GM21515 (cell line): ENCODE measurements around the gene PIK3R4.

ENCODE experiments used
- ATAC-seq: cut with Tn5 transposase; IDR thresholded peaks from one replicate; pipeline ENCODE4 v1.9.1; 2021; ENCODE audit not compliant: unreplicated experiment

The PIK3R4 gene

DNA sequence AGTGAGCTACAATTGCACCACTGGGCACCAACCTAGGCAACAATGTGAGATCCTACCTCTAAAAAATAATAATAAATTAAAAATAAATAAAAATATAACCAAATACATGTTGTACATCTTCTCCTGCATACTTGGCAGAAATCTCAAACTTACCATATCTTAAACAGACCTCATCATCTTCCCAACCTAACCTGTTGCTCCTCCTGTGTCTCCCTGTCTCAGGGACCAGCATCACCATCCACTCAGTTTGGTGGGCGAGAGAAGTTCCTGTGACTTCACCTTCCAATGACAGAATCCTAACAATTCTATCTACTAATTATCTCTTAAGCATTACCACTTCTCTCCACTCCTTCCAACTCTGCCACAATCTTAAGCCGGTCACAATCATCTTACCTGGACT is 3.3 kb downstream of the PIK3R4 start:
- ATAC-seq, result no peak

DNA sequence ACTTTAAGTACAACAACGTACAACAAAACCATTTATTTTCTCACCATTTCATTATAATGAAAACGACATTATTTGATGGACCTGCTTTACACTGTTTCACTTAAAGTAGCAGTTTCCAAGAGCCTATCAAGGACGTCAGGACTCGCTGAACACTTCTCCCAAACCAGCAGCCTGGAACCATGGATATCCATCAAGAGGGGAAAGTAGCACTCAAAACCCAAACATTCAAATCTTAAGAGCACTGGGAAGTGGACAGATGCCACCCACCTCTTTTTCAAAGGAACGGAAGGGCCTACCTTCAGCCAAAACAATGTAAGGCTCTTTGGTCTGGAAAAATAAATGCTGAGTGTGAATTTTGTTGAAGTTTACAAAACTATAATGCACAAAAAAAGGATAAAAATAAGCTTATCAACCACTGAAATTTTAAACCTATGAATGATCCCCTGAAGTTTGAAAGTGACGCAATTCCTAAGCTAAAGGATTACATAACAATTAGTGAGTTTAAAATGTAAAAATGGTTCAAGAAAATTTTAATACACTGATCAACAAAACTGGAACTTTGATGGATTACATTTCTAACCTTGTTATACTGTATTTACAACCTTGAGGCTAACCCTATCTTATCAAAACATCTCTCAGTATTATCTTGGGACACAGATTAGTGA is 4.6 kb downstream of the PIK3R4 start:
- ATAC-seq, result no peak

DNA sequence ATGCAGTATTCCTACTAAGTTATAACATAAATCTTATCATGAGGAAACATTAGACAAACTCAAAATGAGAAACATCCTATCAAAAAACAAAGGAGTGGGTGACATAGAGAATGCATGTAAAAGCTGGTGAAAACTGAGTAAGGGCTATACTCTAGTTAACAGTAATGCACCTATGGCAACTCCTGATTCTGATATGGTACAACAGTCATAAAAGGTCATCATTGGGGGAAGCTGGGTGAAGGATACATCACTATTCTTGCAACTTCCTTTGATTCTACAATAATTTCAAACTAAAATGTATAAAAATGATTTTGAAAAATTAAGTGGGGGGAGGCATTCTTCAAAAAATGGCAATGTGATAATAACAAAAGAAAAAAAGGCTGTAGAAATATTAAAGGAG is 6.8 kb downstream of the PIK3R4 start:
- no peak for ATAC-seq

DNA sequence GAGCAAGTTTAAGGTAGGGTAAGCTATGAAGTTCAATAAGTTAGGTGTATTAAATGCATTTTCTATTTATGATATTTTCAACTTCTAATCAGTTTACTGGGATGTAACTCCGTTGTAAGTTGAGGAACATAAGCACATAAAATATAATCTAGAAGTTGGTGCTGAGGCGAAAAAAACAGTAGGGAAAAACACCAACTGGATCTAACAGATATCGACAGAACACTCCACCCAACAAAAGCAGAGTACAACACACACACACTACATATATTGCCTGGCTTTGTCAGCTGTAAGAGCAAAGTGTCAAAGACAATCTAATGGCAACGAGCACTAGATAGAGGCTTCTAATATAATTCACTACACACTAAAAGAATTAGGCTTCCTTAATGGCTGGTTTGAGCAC is 8.4 kb downstream of the PIK3R4 start:
- no peak for ATAC-seq

DNA sequence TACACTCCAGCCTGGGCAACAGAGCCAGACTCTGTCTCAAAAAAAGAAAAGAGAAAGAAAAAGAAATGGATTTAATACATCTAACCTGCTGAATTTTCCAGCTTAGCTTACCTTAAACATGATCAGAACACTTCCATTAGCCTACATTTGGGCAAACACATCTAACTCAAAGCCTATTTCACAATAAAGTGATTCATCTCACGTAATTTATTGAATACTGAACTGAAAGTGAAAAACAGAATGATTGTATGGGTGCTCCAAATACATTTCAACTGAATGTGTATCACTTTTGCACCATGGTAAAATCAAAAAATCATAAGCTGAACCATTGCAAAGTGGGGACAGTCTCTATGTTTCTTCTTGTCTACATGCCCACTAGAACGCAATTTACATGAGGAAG is 9.0 kb downstream of the PIK3R4 start:
- no peak for ATAC-seq

DNA sequence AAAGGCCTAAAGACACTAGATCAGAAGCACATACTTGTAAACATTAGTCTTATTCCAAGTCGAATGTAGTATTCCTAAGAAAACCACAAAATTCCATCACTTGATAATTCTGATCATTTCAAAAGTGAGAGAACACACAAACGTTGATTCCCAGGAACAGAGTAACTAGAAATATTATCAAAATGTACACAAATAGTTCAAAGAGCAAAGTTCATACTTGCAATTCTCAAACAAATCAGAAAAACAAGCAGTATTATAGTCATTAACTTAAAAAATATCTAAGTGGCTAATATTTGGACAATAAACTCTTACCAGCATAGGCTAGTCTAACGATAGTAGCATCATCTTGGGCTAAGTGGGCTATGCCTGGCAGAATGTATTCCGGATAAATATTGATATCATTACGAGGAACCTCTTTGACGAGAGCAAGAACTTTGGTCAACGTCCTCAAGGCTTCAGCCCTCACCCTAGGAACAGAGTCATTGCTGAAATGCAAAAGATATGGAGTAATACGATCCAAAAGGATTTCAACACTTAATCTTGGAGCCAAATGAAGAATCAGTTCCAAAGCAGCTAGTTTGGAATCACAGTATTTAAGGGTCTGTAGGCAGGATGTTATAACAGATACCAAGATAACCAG is 13.3 kb downstream of the PIK3R4 start:
- no peak for ATAC-seq

DNA sequence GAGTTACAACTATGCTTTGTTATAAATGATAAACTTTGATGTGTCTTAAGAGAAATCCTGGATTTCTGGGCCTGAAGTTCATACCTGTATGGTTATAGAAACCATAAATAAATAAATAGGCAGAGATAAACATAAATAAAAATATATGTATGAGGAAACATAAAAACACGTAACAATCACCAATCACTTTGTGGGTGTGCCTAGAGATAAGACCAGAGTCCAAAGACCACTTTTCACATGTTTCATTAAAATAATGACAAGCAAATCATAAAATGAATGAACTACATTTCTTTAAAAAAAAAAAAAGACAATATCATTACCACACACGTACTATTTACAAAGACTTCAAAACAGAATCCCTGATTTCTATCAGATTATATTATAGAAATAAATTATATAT is 14.1 kb downstream of the PIK3R4 start:
- no peak for ATAC-seq

DNA sequence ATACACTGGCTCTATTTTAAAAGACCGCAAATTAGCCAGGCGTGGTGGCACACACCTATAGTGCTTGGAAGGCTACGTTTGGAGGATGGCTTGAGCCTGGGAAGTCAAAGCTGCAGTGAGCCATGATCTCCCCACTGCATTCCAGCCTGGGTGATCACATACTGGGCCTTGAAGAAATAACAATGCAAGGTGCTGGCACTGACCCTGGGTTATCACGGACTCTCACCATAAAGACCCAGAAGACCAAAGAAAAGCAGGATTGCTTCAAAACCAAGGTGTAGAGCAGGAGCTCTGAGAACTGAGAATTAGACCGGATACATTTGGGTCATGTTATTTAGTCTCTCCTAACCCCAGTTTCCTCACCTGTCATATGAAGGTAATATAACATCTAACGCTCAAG is 14.8 kb downstream of the PIK3R4 start:
- no peak for ATAC-seq

DNA sequence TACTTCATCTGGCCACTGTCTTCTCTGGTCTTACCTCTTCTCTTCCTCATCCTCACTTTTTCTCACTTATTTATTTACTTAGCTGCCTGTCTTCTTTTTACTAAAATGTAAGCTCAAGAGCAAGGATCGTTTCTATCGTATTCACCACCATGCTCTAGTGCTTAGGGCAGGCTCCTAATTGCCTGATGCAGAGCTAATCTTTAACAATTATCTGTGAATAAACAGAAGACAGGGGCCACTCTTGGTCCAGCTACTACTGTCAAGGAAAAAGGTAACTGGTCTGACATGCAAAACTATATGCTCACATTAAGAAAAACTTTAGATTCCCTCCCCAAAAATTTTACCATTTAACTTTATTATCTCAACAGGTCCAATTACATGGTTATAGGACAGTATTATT is 17.5 kb downstream of the PIK3R4 start:
- no peak for ATAC-seq

DNA sequence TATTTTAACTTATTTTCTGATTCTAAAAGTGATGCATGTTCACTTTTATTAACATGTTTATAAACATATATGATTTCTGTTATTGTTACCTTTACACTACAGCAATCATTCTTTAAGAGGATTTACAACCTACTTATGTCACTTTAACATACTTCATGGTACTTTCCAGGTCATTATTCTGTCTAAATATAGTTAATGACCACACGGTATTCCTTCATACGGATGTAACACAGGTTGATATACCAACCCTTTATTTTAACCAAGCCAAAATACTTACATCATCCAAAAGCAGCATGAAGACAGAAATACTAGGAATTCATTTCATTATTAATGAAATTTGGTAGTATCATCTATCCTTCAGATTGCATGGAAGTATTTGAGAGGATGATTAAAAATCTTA is 18.6 kb downstream of the PIK3R4 start:
- no peak for ATAC-seq

DNA sequence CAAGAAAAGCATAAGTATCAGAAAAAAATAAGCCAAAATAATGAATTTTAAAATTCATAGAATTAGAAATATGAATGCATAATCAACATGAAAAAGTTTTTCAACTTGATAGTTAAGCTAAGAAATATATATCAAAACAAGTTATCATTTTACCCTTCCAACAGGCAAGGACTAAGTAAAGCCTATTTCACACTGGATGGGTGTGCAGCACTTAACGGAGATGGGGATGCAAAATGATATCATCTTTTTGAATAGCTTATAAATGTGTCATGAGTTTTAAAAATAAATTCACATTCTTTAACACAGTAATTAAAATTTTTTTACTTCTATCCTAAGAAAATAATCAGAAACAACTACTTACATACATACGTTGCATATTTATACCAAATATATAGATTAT is 20.9 kb downstream of the PIK3R4 start:
- ATAC-seq, result no peak

DNA sequence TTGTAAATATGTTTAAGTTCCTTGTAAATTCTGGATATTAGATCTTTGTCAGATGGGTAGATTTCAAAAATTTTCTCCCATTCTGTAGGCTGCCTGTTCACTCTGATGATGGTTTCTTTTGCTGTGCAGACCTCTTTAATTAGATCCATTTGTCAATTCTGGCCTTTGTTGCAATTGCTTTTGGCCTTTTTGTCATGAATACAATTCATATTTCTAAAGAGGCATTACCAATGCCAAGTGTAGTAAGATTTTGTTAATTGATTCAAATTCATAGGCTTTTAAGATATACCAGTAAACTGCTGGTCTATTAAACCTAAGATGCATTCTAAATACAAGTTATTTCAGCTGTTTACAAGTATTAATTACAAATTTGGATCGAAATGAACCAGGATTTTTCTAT is 31.0 kb downstream of the PIK3R4 start:
- ATAC-seq, result no peak

DNA sequence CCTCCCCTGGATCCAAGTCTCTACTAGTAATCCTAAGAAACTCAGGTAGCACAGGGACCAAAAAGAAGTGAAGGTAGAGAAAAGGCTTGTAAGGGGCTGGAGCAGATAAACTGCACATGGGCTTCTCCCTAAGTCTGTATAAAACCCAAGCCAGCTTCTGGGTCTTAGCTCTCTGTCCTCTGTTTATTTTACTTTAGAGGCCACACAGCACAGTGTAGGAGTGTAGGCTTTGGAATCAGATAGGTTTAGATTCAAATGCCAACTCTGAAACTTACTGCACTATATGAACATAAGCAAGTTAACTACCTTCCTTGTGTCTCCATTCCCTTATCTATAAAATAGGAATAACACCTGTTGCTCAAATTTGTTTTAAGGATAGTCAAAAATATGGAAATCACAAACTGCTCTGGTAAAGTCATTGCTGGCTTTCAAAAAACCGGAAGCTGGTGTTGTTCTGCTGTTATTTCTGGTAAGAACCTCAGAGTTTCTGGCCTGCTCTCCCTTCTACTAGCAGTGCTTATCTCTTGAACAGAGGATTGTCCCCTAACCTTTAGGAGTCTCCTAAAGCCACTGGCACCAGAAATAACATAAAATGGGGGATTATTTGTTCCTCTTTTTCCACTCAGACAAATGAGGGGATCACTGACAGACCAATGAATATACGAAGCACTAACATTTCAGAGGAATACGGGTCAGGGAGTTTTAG is 33.8 kb downstream of the PIK3R4 start:
- ATAC-seq, result no peak

DNA sequence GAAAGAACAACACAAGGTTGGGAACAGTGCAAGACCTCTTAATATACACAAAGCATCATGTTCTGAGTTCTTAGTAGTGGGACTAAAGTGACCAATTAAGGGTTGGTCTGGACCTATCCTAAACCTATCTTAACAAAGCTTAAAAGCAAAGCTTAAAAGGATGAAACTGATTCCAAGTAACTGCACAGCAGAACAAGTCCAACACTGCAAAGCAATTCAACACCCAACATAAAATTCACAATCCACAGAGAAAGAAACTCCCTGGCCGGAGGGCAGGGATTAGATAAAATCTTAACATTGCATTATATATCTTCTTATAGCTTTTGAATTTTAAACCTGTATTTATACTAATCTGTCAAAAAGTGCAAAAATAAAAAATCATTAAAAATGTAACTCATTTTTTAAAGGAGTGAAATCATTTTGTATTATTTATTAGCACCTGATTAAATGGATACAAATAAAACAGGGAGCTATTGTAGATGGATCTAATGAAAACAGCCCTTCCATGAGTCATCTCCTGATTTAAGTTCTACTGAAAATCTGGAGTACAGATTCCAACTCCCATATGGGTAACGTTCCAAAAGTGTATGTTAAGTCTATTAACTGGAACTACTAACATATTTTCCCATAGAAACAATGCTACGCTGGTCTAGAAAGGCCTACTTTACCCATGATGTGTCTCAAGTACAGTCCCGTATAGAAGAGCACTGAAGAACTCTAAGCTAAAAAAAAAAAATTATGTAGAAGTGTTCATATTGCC is 34.9 kb downstream of the PIK3R4 start:
- ATAC-seq, result no peak

DNA sequence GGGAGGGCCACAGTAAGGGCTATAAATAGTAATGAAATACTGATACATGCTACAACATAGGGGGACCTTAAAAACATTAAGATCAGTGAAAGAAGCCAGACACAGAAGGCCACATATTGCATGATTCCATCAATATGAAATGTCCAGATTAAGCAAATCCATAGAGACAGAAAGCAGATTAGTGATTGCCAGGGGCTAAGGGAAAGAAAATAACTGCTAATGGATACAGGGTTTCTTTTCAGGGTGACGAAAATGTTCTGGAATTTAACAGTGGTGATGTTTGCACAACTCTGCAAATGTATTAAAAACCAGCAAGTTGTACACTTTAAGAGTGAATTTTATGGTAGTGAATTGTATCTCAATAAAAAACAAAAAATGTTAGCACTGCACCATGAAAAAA is 37.0 kb downstream of the PIK3R4 start:
- no peak for ATAC-seq

DNA sequence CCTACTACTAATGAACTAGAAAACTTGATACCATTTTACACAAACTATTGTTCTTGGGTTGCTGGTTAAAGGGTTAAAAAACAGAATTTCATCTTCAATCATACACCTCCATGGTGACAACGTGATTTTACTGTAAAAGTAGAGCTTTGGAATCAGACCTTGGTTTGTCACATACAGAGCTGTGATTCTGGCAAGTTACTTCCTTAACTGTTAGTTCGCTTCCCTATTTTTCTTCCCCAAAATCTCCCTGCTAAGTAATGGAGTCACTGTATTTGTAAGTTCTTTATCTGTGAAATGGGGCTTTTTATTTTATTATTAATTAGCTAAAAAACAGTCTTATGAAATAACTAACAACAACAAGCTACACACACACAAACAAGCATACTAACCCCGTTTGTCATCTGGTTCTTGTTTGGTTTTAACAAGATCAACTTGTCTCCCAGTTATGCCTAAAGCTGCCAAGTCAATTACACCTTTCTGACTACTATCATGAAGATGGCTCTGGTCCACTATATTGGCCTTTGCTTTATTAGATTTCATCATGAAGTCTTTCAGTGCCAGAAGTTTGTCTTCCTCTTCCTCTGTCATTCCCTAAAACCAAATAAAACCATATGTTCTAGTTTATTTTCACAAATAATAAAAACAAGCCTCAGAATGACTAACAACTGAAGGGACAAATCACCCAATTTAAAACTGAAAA is 38.6 kb downstream of the PIK3R4 start:
- no peak for ATAC-seq

DNA sequence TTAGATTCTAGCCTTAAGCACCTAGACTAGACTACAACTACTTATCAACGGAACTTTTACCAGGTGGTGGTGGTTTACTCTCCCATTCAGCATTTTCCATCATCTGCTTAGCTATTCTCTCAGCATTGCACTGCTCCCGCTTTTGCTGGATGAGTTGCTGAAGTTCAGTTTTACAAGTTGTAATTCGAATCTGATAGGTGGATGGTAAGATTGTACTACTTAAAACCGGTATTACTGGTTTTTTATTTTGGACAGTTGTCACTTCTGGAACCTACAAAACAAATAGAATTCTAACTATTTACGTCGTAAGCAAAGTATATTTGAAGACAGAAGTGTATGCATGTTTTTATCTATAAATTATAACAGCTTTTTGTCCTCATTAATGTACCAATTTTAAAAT is 41.1 kb downstream of the PIK3R4 start:
- no peak for ATAC-seq

DNA sequence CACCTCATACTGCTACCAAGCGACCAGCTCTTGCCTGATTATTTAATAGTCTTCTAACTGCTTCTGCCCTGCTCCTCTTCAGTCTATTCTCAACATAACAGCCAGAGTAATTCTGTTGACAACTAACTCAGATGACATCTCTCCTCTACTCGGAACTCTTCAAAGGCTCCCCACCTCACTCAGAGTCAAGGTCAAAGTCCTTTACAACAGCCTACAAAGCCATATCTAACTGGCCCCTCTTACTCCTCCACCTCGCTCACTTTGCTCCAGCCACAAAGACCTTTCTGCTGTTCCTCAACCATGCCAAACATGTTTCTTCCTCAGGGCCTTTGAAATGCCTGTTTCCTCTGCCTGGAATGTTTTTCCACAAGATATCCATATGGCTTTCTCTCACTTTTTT is 43.6 kb downstream of the PIK3R4 start:
- ATAC-seq, result no peak

DNA sequence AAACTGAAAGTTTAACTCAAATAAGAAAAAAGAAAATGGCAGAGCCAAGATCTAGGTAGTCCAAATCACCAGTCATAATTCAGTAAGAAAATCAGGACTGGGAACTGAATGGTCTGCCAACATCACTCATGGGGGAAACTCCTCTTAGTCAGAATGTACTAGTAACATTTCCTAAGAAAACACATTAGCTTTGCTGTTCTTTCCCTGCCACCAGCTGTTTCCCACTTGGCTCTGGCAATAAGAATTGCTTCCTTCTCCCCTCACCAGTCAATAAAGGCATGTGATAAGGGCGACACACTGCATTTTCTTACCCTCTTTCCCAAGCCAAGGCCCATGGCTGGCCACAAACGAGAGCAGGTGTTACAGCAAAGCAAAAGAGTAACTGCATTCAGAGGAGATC is 46.1 kb downstream of the PIK3R4 start:
- no peak for ATAC-seq

DNA sequence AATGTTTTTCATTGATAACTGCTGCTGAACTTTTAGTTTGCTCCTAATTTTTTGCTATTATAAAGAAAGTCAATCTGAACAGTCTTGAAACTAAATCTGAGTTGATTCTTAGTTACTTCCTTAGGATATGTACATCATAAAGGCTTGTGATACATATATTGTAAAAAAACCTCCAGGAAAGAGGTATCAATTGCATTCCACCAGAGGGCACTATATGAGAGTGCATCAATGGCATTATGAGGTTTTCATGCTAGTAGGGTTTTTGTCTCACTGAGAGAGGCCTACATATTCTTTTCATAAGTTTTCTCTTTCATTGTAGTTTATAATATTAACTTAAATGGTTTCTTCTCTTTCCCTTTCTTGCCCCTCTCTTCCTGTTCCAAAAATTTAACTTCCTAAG is 46.9 kb downstream of the PIK3R4 start:
- ATAC-seq, result no peak

DNA sequence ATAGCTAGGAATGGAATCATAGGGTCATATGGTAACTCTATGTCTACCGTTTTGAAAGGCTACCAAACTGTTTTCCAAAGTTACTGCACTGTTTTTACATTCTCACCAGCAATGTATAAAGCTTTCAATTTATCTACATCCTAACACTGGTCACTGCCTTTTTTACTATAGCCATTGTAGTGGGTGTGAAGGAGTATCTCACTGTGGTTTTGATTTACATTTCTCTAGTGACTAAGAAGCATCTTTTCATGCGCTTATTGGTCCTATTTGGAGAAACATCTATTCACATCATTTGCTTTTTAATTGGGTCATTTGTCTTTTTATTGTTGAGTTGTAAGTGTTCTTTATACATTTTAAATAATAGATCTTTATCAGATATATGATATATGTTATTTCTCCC is 53.3 kb downstream of the PIK3R4 start:
- ATAC-seq, result no peak
